GM21367 (cell line): Measurements from ENCODE around the gene ZNF423.

Source experiments
- ATAC-seq: cut with Tn5 transposase; IDR thresholded peaks from one replicate; pipeline ENCODE4 v1.9.1; 2021; ENCODE audit not compliant: unreplicated experiment

The ZNF423 gene

GRCh38 chr16:49542946-49543630 is 312.8 kb downstream of the ZNF423 start:
- no peak for ATAC-seq

DNA sequence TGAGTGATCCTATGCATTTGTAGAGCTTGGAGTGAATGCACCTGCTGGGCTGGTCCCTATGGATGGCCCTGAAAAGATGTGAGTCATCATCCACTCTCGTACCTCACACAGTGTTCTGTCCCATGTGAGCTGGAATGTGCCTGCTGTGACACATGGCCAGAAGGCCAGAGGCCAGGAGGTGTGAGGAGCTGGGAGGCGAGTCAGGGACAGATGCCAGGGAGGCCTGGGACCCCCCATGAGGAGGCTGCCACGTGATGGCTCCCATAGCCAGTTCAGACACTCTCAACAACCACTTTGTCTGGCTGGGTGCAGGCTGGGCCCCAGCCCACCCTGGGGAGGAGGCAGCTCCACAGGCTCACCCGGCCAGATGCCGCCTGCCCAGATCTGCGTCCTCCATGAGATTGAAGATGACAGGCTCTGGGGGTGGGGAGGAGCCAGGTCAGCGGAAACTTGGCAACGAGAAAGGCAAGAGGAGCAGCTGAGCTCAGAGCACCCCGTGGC is 313.5 kb downstream of the ZNF423 start:
- no peak for ATAC-seq

- no peak for ATAC-seq
Measured at GRCh38 chr16:49540836-49541235, 315.1 kb downstream of the ZNF423 start.

GRCh38 chr16:49539758-49540157 is 316.2 kb downstream of the ZNF423 start:
- no peak for ATAC-seq

DNA sequence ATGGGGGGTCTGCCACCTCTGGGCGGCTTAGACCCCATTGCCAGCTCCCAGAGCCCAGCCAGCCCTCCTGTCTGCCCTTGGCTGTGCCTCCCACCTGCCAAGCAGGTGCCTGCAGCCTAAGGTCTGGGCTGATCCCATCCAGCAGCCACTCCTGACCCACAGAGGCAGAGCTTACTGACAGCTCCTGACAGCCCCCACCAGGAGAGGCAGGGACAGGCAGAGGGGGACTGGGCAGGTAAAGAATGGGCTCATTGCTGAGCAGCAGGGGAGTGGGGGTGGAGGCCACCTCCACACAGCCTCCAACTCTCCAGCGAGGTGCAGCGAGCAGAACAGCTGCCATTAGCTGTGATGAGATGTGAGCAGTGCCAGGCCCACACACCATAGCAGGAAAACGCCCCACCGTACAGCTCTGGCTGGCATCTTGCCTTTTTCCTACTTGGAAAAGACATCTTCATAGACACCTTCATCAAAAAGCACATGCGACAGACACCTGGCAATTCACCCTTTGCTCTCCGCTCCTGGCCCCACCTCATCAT is 317.9 kb downstream of the ZNF423 start:
- ATAC-seq, result no peak

- ATAC-seq, result no peak
Measured at GRCh38 chr16:49534901-49535610, 320.9 kb downstream of the ZNF423 start.

GRCh38 chr16:49533422-49533821 is 322.5 kb downstream of the ZNF423 start:
- no peak for ATAC-seq

DNA sequence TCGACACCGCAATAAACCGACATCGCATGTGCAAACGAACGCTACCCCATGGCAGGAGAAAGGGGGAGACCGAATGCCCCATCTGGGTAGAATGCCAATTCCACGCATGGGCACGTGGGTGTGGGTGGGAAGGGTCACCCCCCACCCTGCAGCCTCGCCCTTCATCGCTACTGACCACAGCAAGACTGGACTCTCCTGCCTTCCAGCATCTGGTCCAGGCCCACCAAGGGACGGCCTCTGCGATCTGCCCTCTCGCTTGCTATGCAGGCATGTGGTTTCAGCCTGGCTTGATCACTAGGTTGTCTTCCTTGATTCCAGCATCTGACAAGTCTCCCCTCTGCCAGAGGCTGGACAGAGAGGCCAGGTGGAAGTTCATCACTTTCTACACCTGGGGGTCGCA is 323.0 kb downstream of the ZNF423 start:
- no peak for ATAC-seq

- no peak for ATAC-seq
Measured at GRCh38 chr16:49531931-49532840, 323.7 kb downstream of the ZNF423 start.

DNA sequence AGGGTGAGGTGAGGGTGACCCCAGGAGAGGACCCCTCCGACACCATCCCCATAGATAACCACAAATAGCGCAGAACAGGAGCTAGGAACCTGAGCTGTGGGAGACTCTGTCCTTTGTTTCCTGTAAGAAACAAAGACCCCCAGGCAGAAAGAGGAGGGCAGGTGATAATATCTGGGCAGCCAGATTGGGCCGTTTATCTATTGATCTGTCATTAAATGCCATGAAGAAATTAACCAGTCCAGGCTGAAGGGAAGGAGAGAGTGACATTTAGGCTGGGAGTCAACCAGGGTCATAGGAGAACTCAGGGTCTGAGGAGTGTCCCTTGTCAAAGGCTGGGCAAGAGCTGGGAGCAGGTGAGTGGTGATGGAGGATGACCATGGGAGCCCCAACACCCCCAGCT is 324.5 kb downstream of the ZNF423 start:
- ATAC-seq, result no peak

DNA sequence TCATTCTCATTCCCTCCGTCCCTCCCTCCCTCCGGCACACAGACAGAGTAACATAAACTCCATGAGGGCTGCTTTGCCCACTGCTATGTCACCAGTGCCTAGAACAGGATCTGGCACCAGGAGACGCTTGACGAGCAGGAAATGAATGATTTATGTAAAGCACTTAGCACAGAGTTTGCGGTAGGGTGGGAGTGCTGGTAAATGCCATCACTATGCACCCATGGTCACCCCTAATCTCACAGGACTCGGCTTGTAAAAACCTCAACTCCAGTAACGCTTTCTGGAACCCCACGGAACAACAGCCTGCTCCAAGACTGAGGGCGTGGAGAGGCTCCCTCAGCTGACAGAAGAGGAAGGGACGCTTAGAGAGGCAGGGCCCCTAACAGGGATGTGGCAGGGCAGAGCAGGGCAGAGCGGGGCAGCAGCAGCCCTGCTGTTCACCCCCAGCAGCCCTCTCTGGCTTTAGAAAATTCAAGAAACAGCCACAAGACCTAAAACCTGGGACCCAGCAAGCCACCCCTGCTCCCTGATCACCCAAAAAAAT is 325.4 kb downstream of the ZNF423 start:
- no peak for ATAC-seq

- ATAC-seq, result no peak
Measured at GRCh38 chr16:49529411-49530045, 326.4 kb downstream of the ZNF423 start.

- no peak for ATAC-seq
Measured at GRCh38 chr16:49528866-49529288, 327.0 kb downstream of the ZNF423 start.

- ATAC-seq, result no peak
Measured at GRCh38 chr16:49528060-49528865, 327.6 kb downstream of the ZNF423 start.

DNA sequence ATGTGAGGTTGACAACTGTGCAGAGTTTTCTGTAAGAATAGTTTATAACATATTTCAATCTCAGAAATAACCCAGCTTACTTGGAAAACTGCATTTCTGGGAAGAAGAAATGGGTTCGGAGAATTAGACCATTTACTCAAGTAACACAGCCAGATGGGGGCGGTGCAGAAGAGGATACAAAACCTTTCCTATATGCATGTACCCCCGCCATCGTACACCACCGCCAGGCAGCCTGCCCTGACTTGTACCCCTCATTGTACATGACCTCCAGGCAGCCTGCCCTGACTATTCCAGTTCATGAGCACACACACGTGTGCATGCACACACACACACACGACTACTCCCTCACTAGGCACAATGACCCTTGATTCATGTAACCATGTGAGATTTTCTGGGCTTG is 328.3 kb downstream of the ZNF423 start:
- no peak for ATAC-seq

DNA sequence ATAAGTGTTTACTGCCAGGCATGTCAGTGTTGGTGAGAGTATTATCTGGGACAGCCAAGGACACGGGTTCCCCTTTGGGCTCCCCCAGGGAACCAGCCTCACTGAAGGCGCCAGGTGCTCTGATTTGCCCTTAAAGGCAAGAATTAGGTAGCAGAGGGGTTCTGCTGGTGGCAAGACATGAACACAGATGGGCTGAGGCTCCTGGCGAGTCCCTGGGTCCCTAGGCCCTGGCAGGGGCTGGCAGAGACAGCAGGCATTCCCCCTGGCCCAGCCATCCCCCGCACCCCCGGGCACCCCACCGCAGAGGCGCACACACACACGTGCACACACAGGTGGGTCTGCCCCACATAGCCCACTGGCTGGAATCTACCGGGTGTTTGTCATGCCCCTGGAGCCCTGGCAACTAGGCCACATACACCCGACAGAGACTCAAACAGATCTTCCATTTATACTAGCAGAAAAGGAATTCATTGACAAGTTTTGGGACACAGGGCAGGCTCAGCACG is 329.0 kb downstream of the ZNF423 start:
- no peak for ATAC-seq

DNA sequence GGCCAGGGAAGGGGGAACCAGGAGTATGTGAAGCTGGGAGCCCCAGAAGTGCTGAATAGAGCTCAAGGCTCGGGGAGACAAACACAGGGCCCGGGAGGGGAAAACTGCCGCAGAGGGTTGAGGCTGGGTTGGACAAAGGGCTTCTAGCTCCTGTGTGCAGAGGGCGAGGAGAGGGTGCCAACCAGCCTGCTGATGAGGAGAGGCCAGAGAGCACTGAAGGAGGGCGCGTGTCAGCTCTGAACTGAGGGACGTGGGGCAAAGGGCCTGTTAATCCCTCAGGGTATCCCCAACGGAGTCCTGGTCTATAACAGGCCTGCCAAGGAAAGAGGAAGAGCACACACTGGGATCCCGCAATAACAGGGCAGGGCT is 331.0 kb downstream of the ZNF423 start:
- no peak for ATAC-seq

DNA sequence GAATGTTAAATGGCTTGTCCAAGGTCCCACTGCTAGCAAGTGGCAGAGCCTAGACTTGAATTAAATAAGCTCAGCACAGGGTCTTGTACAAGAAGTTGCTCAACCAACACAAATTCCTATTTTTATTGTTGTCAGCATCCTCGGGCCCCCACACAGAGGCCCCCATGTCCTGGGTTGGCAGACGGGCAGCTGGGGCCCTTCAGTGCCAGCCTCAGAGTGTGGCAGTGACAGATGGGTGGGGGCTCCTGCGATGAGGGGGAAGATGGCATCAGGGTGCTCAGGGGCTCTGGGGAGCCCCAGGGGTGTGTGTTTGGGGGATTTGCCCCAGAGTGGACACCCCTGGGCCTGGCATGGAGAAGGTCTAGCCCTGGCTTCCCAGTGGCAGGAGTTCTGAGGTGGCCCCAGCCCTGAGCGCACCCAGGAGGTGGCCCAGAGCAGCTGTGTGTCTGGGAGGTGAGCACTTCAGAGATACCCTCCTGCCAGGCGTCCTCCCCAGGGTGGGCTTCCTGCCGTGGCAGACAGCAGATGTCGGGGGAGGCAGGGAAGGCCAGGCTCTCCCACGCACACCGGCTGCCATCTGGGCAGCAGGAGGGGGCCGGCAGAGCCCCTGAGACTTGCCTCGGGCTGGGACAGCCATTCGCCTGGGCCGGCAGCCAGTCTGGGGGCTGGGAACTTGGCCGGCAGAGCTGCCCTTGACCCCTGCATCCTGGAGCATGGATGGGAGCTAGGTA is 331.5 kb downstream of the ZNF423 start:
- ATAC-seq, result no peak
